ENCODE measurements around the gene DGCR6.
"Not testable (repeated sequence)": the region's sequence is repeated elsewhere in the genome, so short reads cannot be mapped to it uniquely, and the experiment has no call there.

Gene DGCR6

GRCh38 chr22:18927020-18927419 lies 20.9 kb downstream of the DGCR6 start:
- DNase-seq (ENCODE audit: extremely low spot score), result no peak
- ChIA-PET POLR2A (interaction anchor here (1.3 kb wide), 1 partner anchor 20 kb away, joined by 4 read pairs; the partner anchor contains the start of gene DGCR6), CTCF (interaction anchor here (1.2 kb wide), 1 partner anchor 21 kb away, joined by 3 read pairs; the partner anchor contains the start of gene DGCR6)
- TF ChIP-seq FOXA1 (IDR thresholded peaks at IDR 0.05) (no peak), FOXK2 (IDR thresholded peaks at IDR 0.05) (no peak), TARDBP (IDR thresholded peaks at IDR 0.05) (no peak), HDGF (IDR thresholded peaks at IDR 0.05; ENCODE audit: borderline replicate concordance) (no peak), PKNOX1 (IDR thresholded peaks at IDR 0.05) (no peak), CTBP1 (IDR thresholded peaks at IDR 0.05; ENCODE audit: borderline replicate concordance) (no peak), NFRKB (IDR thresholded peaks at IDR 0.05) (no peak), SUZ12 (IDR thresholded peaks at IDR 0.05) (no peak), LEF1 (IDR thresholded peaks at IDR 0.05; ENCODE audit: borderline replicate concordance) (no peak)

- CTCF ChIA-PET, result no interaction called here
- POLR2A ChIA-PET, result interaction anchor here (1.3 kb wide), 1 partner anchor 21 kb away, joined by 4 read pairs; the partner anchor contains the start of gene DGCR6
- TF ChIP-seq CTBP1 (IDR thresholded peaks at IDR 0.05; ENCODE audit: borderline replicate concordance), result no peak
- no peak for TF ChIP-seq ZNF384 (IDR thresholded peaks at IDR 0.05)
- TF ChIP-seq ELF4 (IDR thresholded peaks at IDR 0.05), result no peak
- DNase-seq (ENCODE audit: extremely low spot score), result no peak
Observed at GRCh38 chr22:18927573-18927972, 21.5 kb downstream of the DGCR6 start.

GRCh38 chr22:18929459-18929858 lies 23.3 kb downstream of the DGCR6 start:
- POLR2A ChIA-PET, result interaction anchor here (1.9 kb wide), 1 partner anchor 23 kb away, joined by 11 read pairs; the partner anchor contains the start of gene DGCR6
- TF ChIP-seq ARNT (IDR thresholded peaks at IDR 0.05) (no peak), CTBP1 (IDR thresholded peaks at IDR 0.05; ENCODE audit: borderline replicate concordance) (no peak), BHLHE40 (IDR thresholded peaks at IDR 0.05; ENCODE audit: borderline replicate concordance) (no peak), ELF4 (IDR thresholded peaks at IDR 0.05) (no peak), NFRKB (IDR thresholded peaks at IDR 0.05) (no peak), SP1 (IDR thresholded peaks at IDR 0.05) (no peak), LEF1 (IDR thresholded peaks at IDR 0.05; ENCODE audit: borderline replicate concordance) (no peak), ZNF384 (IDR thresholded peaks at IDR 0.05) (no peak), HDGF (IDR thresholded peaks at IDR 0.05; ENCODE audit: borderline replicate concordance) (no peak), SUZ12 (IDR thresholded peaks at IDR 0.05) (no peak), FOXK2 (IDR thresholded peaks at IDR 0.05) (no peak), FOXA1 (IDR thresholded peaks at IDR 0.05) (no peak), FOXM1 (IDR thresholded peaks at IDR 0.05; ENCODE audit: borderline replicate concordance) (no peak)
- CTCF ChIA-PET, result interaction anchor here (1.3 kb wide), 1 partner anchor 21 kb away, joined by 6 read pairs; no protein-coding TSS in a partner anchor

GRCh38 chr22:18931905-18932652 lies 26.0 kb downstream of the DGCR6 start:
- DNase-seq (ENCODE audit: extremely low spot score), result no peak
- POLR2A ChIA-PET, result interaction anchor here (1.1 to 1.3 kb wide), 2 partner anchors 25 to 26 kb away, joined by 4 to 6 read pairs; partner anchors contain the start of gene DGCR6
- CTCF ChIA-PET, result interaction anchor here (0.8 kb wide), 1 partner anchor 24 kb away, joined by 3 read pairs; no protein-coding TSS in a partner anchor

More at GRCh38 chr22:18929459-18929858, 23.3 kb downstream of the DGCR6 start:
- no peak for DNase-seq (ENCODE audit: extremely low spot score)

GRCh38 chr22:18933914-18934313 lies 27.8 kb downstream of the DGCR6 start:
- TF ChIP-seq FOXA1 (IDR thresholded peaks at IDR 0.05) (no peak), NFRKB (IDR thresholded peaks at IDR 0.05) (no peak), FOXK2 (IDR thresholded peaks at IDR 0.05) (no peak), SP1 (IDR thresholded peaks at IDR 0.05) (no peak), FOXM1 (IDR thresholded peaks at IDR 0.05; ENCODE audit: borderline replicate concordance) (no peak), ELF4 (IDR thresholded peaks at IDR 0.05) (no peak), CTBP1 (IDR thresholded peaks at IDR 0.05; ENCODE audit: borderline replicate concordance) (no peak), HDGF (IDR thresholded peaks at IDR 0.05; ENCODE audit: borderline replicate concordance) (no peak), TARDBP (IDR thresholded peaks at IDR 0.05) (no peak), SUZ12 (IDR thresholded peaks at IDR 0.05) (no peak), LEF1 (IDR thresholded peaks at IDR 0.05; ENCODE audit: borderline replicate concordance) (no peak), ARNT (IDR thresholded peaks at IDR 0.05) (no peak), PKNOX1 (IDR thresholded peaks at IDR 0.05) (no peak), L3MBTL2 (conservative IDR thresholded peaks at IDR 0.05) (no peak)
- CTCF ChIA-PET, result no interaction called here
- no peak for DNase-seq (ENCODE audit: extremely low spot score)
- POLR2A ChIA-PET, result no interaction called here

More at GRCh38 chr22:18931905-18932652, 26.0 kb downstream of the DGCR6 start:
- TF ChIP-seq PKNOX1 (IDR thresholded peaks at IDR 0.05), result no peak
- TF ChIP-seq L3MBTL2 (conservative IDR thresholded peaks at IDR 0.05), result no peak
- TF ChIP-seq TARDBP (IDR thresholded peaks at IDR 0.05), result no peak
- no peak for TF ChIP-seq FOXK2 (IDR thresholded peaks at IDR 0.05)
- TF ChIP-seq ELF4 (IDR thresholded peaks at IDR 0.05), result no peak
- no peak for TF ChIP-seq SUZ12 (IDR thresholded peaks at IDR 0.05)
- no peak for TF ChIP-seq BHLHE40 (IDR thresholded peaks at IDR 0.05; ENCODE audit: borderline replicate concordance)
- no peak for TF ChIP-seq FOXM1 (IDR thresholded peaks at IDR 0.05; ENCODE audit: borderline replicate concordance)
- no peak for TF ChIP-seq LEF1 (IDR thresholded peaks at IDR 0.05; ENCODE audit: borderline replicate concordance)
- TF ChIP-seq NFRKB (IDR thresholded peaks at IDR 0.05), result no peak
- TF ChIP-seq CTBP1 (IDR thresholded peaks at IDR 0.05; ENCODE audit: borderline replicate concordance), result no peak
- no peak for TF ChIP-seq ARNT (IDR thresholded peaks at IDR 0.05)
- TF ChIP-seq HDGF (IDR thresholded peaks at IDR 0.05; ENCODE audit: borderline replicate concordance), result no peak
- no peak for TF ChIP-seq FOXA1 (IDR thresholded peaks at IDR 0.05)
- no peak for TF ChIP-seq SP1 (IDR thresholded peaks at IDR 0.05)
- TF ChIP-seq ZNF384 (IDR thresholded peaks at IDR 0.05), result no peak

- POLR2A ChIA-PET; DNase-seq (ENCODE audit: extremely low spot score); CTCF ChIA-PET: not testable (repeated sequence)
Observed at GRCh38 chr22:18934688-18935087, 28.6 kb downstream of the DGCR6 start.
